Subcutaneous adipose tissue (tissue), 4 donors: ENCODE measurements around the gene STARD10. TPM values are rescaled to one million over a fixed set of nuclear protein-coding genes. Genes with fewer than 3 reads are reported as not detected.

Experiments
- CTCF ChIP-seq: fragments of 450-650 bp; IDR thresholded peaks from one replicate; pipeline ENCODE4 v1.5.1; 2016; ENCODE audit warnings: low read depth, mild to moderate bottlenecking, control low read depth, antibody characterized with exemption, moderate library complexity
- total RNA-seq, 4 donors: library from RNA; depleted of rRNA; stranded (reverse); fragments of >200 nt; gene quantifications; one replicate each; pipeline ENCODE4 v1.1.0, GENCODE V29; 2016

The STARD10 gene
- total RNA-seq, 4 donors from 2014 or later: 13.4 to 20.2 (median 14.8) TPM

- TF ChIP-seq CTCF: no peak
Observed at GRCh38 chr11:72836111-72836510, 42.3 kb upstream of the STARD10 start.

GRCh38 chr11:72834905-72835304, 41.1 kb upstream of the STARD10 start:
- TF ChIP-seq CTCF: no peak

- no peak for TF ChIP-seq CTCF
Observed at GRCh38 chr11:72833811-72834493, 40.1 kb upstream of the STARD10 start.

- TF ChIP-seq CTCF: no peak
Observed at GRCh38 chr11:72833083-72833733, 39.4 kb upstream of the STARD10 start.

GRCh38 chr11:72832301-72833082, 38.6 kb upstream of the STARD10 start:
- no peak for TF ChIP-seq CTCF

GRCh38 chr11:72831521-72832300, 37.9 kb upstream of the STARD10 start:
- no peak for TF ChIP-seq CTCF
